ENCODE measurements around the gene CCDC13.

CCDC13 gene

DNA sequence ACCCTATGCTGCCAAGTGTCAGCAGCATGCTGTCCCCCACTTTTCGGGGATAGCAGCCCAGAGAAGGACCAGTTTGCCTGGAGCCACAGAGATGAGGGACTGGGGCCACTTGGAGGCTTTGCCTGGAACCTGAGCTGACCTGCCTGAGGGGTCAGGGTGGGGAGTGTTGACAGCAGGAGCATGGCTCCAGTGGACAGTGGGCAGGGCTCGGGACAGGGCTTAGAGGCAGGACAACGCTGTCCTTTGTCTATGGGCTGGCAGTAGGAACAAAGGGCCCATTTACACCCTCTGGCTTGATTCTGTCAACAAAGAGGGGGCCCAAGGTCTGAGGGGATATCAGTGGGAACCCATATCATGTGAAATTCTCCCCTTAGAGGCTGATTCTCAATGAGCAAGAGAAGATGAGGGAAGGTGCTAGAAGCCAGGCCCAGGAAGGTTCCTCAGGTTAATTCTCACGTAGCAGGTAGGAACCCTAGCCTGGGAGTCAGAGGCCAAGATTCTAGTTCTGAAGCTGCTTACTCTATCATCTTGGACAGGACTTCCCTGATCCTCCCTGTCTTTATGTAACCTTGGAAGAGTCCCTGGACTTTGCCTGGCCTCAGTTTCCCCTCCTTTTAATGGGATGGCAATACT, 40.7 kb downstream of the CCDC13 start:
- no peak for DNase-seq

DNA sequence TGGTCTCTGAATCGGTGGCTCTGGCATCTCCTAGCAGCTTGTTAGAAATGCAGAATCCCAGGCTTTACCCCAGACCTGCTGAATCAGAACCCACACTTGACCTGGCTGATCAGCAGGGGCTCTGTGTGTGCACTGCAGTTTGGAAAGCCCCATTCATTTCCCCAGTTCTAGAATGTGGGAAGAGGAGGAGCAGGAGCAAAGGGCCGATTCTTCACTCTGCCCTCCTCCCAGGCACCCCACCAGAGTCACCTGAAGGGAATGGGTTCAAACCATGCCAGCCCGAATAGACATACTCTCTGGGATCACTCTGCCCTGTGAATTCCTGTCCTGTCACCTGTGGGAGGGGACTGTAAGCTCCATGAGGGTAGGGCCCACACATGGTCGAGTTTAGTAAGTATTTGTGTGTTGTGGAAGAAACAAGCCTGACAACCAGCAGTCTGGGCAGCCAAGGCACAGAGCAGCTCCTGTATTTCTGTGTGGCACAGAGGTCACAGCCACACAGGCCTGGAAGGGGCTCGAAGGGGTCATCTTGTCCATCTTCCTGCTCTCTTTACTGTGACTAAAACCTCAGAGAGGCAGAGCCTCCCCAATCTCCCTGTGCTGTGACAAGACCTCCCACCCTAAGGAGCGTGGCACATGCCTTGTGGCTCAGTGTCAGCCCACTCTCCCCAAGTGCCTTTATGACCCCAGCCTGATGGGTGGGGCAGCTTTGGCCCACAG, 41.4 kb downstream of the CCDC13 start:
- DNase-seq: no peak

DNA sequence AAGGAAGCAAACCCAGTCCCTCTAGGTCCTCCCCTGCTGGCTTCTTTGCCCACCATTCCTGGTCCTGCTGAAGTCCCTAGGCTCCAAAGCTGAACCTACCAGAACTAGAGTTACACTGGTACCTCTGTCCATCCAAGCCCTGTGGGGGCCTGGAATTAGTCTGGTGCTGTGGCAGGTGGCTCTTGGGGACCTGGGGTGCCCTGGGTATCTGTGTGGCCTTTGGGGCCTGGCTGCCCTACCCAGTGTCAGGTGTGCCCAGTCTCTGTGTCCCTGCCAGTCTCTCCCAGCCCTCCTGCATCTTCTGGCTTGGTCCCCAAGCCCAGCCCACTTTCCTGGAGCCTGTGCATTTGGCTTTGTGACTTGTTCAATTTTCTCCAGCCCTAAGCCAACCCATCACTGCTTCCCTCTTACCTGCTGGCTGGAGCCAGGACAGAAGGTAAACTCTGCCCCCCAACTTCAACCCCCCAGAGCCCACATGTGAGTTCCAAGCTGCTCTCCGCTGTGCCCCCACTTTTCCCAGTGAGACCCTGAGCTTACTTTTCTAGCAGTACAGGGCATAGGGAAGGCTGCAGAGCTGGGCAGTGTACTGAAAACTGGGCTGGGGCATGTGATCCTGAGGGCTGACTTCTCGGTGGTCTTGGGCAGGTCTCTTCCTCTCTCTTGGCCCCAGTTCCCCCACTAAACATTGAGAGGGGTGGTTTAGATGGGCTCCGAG, 42.2 kb downstream of the CCDC13 start:
- no peak for DNase-seq

DNA sequence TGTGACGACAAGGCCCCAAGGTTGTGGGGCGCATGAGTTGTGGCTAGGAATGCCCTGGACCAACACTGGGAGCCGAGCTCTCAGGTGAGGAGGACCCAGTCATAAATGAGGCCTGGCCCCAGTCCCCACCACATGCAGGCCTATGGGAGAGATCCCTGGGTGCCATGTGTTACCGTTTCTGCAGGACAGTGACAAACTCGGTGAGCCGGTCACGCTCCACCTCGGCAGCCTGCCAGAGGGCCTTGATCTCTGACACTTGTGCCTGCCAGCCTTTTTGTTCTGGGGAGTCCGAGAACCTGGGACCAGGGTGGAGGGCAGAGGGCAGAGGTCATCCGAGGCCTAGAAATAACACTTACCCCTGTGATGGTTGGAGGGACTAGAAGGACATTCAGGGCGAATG, 42.8 kb downstream of the CCDC13 start:
- DNase-seq: no peak

DNA sequence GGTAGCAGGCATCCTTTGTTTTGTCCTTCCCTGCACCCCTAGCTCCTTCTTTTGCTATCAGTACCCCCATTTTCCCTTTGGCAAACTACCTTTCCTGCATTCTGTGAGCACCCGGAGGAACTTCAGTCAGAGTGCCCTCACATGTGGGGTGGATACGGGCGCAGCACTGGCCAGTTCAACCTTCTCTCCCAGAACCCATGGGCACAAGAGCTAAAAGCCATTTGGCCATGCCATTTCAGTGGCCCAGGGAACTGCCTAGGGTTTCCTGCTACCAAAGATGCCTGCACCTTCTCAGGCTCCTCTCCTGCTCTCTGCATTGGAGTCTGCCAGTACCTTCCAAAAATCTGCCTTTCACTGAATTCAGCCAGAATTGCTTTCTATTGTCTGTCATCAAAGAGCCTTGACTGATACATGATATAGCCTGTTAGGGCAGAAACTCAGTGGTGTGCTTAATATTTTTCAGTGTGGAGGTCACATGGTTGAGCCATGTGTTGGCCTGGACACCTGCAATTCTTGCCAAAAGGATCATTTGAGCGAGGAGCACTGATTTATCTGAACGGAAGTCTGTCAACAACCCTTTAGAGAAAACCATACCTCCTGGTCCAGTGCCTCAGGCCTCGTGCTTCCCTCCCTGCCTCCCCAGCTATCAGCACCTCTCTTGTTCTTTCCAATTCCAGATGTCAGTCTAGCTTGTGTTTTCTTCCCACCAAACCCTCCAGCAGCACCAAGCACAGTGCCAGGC, 43.5 kb downstream of the CCDC13 start:
- DNase-seq: no peak

DNA sequence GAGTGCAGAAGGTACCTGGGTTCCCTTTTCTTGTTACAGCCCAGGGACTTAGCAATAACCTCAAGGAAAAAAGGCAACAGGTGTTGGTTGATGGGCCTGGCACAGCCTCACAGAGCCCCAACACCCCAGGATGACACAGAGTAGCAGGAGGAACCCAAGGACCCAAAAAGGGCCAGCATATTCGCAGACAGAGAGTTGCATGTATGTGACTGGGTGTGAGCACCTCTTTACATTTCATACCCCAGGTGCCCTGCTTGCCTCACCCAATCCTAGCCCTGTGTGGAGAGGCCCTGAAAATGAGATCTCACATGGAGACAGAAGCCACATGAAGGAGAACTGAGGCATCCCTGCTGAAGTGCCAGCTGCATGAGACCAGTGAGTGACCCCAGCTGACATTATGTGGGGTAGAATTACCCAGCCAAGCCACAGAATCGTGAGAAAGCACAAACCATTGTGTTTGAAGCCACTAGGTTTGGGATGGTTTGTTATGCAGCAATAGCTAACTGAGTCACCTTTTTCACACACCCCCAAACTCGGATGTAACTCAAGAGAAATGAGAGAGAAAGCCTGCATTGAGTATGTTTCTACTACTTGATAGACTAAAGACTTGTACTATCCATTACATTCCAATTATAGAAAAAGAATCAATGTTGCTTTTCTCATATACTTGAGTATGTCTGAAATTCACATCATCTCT, 44.2 kb downstream of the CCDC13 start:
- DNase-seq: no peak

DNA sequence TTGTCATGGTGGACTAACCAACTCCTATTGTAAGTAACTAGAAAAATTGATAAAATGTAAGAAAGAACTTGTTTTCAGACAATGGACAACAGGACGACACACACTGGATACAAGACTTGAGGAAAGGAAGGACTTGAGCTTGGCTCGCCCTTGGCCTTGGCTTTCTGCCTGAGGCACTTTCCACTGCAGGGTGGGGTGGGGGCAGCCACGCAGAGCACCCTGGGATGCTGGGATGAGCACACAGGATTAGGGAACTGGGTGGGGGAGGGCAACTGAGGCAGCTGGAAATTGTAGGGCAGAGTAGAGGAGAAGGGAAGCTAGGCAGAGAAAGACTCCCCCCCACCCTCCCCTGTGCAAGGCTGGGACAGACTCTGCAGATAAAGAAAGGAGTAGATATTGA, 45.0 kb downstream of the CCDC13 start:
- no peak for DNase-seq

DNA sequence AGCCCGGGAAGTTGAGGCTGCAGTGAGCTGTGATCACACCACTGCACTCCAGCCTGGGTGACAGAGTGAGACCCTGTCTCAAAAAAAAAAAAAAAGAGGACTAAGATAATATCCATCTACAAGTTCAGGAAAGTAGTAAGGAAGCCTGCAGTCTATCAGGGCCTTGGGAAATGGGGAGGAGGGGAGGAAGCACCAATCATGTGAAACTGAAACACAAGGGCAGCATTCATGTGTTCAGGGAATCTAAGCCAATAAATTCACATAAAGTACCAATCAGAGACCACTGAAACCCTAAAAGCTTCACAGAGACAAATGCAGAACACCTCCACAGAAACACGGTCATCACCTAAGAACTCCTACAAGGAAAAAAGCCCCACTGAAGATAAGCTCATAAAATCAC, 47.6 kb downstream of the CCDC13 start:
- DNase-seq: no peak

DNA sequence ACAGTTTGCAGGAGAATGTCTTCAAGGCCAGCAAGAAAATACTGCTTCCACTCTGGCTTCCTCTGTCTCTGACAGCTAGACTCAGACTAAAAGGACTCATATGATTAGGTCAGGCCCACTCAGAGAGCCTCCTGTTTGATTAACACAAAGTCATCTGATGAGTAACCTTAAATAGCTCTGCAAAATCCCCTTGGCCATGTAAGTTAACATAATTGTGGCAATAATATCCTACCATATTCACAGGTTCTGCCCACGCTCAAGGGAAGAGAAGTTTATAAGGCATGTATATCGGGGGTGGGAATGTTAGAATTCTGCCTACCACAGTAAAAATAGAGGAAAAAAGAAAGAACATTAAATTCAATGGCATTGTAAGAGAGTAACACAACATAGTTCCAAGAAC, 49.8 kb downstream of the CCDC13 start:
- no peak for DNase-seq
